Esophagus squamous epithelium (tissue), 4 donors: ENCODE results near the gene CLASRP.

Source experiments
- POLR2A ChIP-seq, 4 donors: fragments of 450-650 bp; IDR thresholded peaks; one replicate each; pipeline ENCODE4 v1.6.1; 2017; ENCODE audit warnings: antibody characterized with exemption in 4 of 4, mild to moderate bottlenecking in 4 of 4, moderate library complexity in 3 of 4
- TF ChIP-seq, protein P1 (sequence below), 6 experiments: fragments of 450-650 bp in 4 of 6; fragments of 200-600 bp in 2 of 6; sonication (generic) in 2 of 6; IDR thresholded peaks; one replicate each; pipeline ENCODE4 v1.5.1; 2016 to 2019; ENCODE audit warnings: antibody characterized with exemption in 6 of 6, mild to moderate bottlenecking in 4 of 6, moderate library complexity in 4 of 6

DNA sequence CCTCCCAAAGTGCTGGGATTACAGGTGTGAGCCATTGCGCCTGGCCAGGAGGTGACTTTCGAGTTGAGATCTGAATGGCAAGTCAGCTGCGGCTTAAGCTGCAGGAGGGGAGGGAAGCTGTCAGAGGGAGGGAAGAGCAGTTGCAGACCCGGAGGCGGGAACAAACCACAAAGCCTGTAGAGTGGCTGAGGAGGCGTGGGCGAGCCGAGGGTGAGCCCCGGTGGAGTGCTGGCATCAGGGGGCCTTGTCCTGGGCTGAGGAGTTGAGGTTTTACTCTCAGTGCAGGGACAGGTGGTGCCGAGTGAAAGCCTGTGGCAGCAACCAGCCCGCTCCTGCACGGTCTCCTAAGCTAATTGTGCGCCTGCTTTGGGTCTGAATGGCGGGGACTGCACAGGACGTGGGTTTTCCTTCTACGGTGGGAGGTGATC, 78.3 kb downstream of the CLASRP start:
- TF ChIP-seq, protein P1, sequence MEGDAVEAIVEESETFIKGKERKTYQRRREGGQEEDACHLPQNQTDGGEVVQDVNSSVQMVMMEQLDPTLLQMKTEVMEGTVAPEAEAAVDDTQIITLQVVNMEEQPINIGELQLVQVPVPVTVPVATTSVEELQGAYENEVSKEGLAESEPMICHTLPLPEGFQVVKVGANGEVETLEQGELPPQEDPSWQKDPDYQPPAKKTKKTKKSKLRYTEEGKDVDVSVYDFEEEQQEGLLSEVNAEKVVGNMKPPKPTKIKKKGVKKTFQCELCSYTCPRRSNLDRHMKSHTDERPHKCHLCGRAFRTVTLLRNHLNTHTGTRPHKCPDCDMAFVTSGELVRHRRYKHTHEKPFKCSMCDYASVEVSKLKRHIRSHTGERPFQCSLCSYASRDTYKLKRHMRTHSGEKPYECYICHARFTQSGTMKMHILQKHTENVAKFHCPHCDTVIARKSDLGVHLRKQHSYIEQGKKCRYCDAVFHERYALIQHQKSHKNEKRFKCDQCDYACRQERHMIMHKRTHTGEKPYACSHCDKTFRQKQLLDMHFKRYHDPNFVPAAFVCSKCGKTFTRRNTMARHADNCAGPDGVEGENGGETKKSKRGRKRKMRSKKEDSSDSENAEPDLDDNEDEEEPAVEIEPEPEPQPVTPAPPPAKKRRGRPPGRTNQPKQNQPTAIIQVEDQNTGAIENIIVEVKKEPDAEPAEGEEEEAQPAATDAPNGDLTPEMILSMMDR (IDR thresholded peaks at IDR 0.05), result no peak
- TF ChIP-seq POLR2A (IDR thresholded peaks at IDR 0.05), result no peak
